SK-N-SH treated with all-trans-retinoic acid at 6 μM for 48 hours (cell line): ENCODE results near the gene DNAH2.

Experiments used
- ATAC-seq: fragments of 200-7000 bp; cut with Tn5 transposase; 3 replicates; pipeline ENCODE4 v1.9.1; 2020; ENCODE audit warnings: mild to moderate bottlenecking, moderate library complexity
- ARNTL ChIP-seq: fragments of 450-650 bp; formaldehyde crosslinking; IDR thresholded peaks from 2 replicates; pipeline ENCODE4 v1.5.0; 2020; ENCODE audit warnings: low read depth, mild to moderate bottlenecking, moderate library complexity, borderline replicate concordance
- BACH2 ChIP-seq: fragments of 250-450 bp; sonication (Bioruptor Pico); IDR thresholded peaks from 2 replicates; pipeline ENCODE4 v1.9.0; 2021; ENCODE audit warnings: mild to moderate bottlenecking, borderline replicate concordance
- CSDC2 ChIP-seq: fragments of 250-450 bp; sonication (Bioruptor Pico); IDR thresholded peaks from 2 replicates; pipeline ENCODE4 v1.5.0; 2020; ENCODE audit warnings: mild to moderate bottlenecking, moderate library complexity
- CSRNP3 ChIP-seq: fragments of 250-450 bp; sonication (Bioruptor Pico); IDR thresholded peaks from 2 replicates; pipeline ENCODE4 v1.5.1; 2021; ENCODE audit warnings: mild to moderate bottlenecking, moderate library complexity
- ESRRG ChIP-seq: fragments of 250-450 bp; sonication (Bioruptor Pico); IDR thresholded peaks from 2 replicates; pipeline ENCODE4 v1.6.1; 2021; ENCODE audit warnings: mild to moderate bottlenecking
- GLIS3 ChIP-seq: fragments of 250-450 bp; sonication (Bioruptor Pico); IDR thresholded peaks from 2 replicates; pipeline ENCODE4 v1.5.0; 2020; ENCODE audit warnings: mild to moderate bottlenecking, moderate library complexity
- ISL1 ChIP-seq: fragments of 250-450 bp; sonication (Bioruptor Pico); IDR thresholded peaks from 2 replicates; pipeline ENCODE4 v2.1.2; 2022; ENCODE audit warnings: mild to moderate bottlenecking, moderate library complexity
- OSR1 ChIP-seq: fragments of 250-450 bp; sonication (Bioruptor Pico); IDR thresholded peaks from 2 replicates; pipeline ENCODE4 v1.8.0; 2022; ENCODE audit warnings: moderate library complexity, mild to moderate bottlenecking, inconsistent platforms
- PATZ1 ChIP-seq: fragments of 250-450 bp; sonication (Bioruptor Pico); IDR thresholded peaks from 2 replicates; pipeline ENCODE4 v1.8.0; 2020; ENCODE audit warnings: mild to moderate bottlenecking, moderate library complexity, borderline replicate concordance
- POU6F1 ChIP-seq: fragments of 250-450 bp; sonication (Bioruptor Pico); IDR thresholded peaks from 2 replicates; pipeline ENCODE4 v1.8.0; 2021; ENCODE audit warnings: low read depth, mild to moderate bottlenecking, moderate library complexity, borderline replicate concordance
- PPARA ChIP-seq: fragments of 250-450 bp; sonication (Bioruptor Pico); IDR thresholded peaks from 2 replicates; pipeline ENCODE4 v1.5.0; 2020; ENCODE audit warnings: mild to moderate bottlenecking, borderline replicate concordance
- RARB ChIP-seq: fragments of 250-450 bp; sonication (Bioruptor Pico); IDR thresholded peaks from 2 replicates; pipeline ENCODE4 v1.8.0; 2021; ENCODE audit warnings: mild to moderate bottlenecking, moderate library complexity
- SNAI2 ChIP-seq: fragments of 250-450 bp; sonication (Bioruptor Pico); IDR thresholded peaks from 2 replicates; pipeline ENCODE4 v1.5.0; 2020; ENCODE audit warnings: mild to moderate bottlenecking, moderate library complexity
- TCF4 ChIP-seq: fragments of 250-450 bp; sonication (Bioruptor Pico); IDR thresholded peaks from 2 replicates; pipeline ENCODE4 v1.8.0; 2021; ENCODE audit warnings: mild to moderate bottlenecking, moderate library complexity, borderline replicate concordance
- TOX ChIP-seq: fragments of 250-450 bp; sonication (Bioruptor Pico); IDR thresholded peaks from 2 replicates; pipeline ENCODE4 v1.8.0; 2021; ENCODE audit warnings: mild to moderate bottlenecking, moderate library complexity, borderline replicate concordance
- ZC3H10 ChIP-seq: fragments of 250-450 bp; sonication (Bioruptor Pico); IDR thresholded peaks from 2 replicates; pipeline ENCODE4 v1.5.1; 2021; ENCODE audit warnings: mild to moderate bottlenecking, moderate library complexity
- ZFP3 ChIP-seq: fragments of 250-450 bp; sonication (Bioruptor Pico); IDR thresholded peaks from 2 replicates; pipeline ENCODE4 v1.5.0; 2020; ENCODE audit warnings: mild to moderate bottlenecking, moderate library complexity
- ZFP30 ChIP-seq: fragments of 450-650 bp; formaldehyde crosslinking; IDR thresholded peaks from 2 replicates; pipeline ENCODE4 v1.5.0; 2022; ENCODE audit warnings: mild to moderate bottlenecking, moderate library complexity
- ZNF70 ChIP-seq: fragments of 450-650 bp; formaldehyde crosslinking; IDR thresholded peaks from 2 replicates; pipeline ENCODE4 v1.5.0; 2020; ENCODE audit warnings: mild to moderate bottlenecking, moderate library complexity
- ZNF8 ChIP-seq: fragments of 450-650 bp; formaldehyde crosslinking; IDR thresholded peaks from 2 replicates; pipeline ENCODE4 v1.5.0; 2020; ENCODE audit warnings: mild to moderate bottlenecking, moderate library complexity
- TF ChIP-seq, protein P1 (sequence below): fragments of 250-450 bp; sonication (Bioruptor Pico); IDR thresholded peaks from 2 replicates; pipeline ENCODE4 v1.5.1; 2020; ENCODE audit warnings: low read depth, mild to moderate bottlenecking, moderate library complexity

Gene DNAH2

DNA sequence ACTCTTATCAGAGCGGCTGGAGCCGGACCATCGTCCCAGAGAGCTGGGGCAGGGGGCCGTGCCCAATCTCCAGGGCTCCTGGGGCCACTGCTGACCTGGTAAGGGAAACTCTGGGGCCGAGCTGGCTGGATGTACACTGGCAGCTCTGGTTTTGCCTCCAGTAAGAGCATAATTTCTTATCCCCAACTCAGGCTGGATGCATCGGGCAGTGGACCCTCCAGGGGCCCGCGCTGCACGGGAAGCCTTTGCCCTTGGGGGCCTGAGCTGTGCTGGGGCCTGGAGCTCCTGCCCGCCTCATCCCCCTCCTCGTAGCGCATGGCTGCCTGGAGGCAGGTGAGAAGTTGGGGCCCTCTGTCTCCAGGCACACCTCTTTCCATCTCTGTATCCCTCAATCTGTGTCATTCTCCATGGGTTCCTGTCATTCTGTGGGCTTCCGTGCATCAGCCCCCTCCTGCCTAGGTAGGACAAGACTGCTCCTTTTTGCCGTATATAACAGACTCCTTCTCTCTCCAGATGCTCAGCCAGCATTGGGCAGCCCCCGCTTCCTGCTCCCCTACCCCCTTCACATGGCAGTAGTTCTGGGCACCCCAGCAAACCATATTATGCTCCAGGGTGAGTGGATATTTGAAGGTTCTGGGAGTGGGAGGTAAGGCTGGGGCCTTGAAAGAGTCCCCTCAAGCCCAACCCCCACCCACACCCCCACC lies 128.0 kb downstream of the DNAH2 start:
- no peak for TF ChIP-seq OSR1
- TF ChIP-seq PPARA, result no peak
- TF ChIP-seq TOX (CRISPR knock-in tag), result no peak
- TF ChIP-seq ESRRG (CRISPR knock-in tag), result no peak
- TF ChIP-seq GLIS3 (CRISPR knock-in tag), result no peak
- TF ChIP-seq ZFP30 (CRISPR knock-in tag), result no peak
- TF ChIP-seq, protein P1, sequence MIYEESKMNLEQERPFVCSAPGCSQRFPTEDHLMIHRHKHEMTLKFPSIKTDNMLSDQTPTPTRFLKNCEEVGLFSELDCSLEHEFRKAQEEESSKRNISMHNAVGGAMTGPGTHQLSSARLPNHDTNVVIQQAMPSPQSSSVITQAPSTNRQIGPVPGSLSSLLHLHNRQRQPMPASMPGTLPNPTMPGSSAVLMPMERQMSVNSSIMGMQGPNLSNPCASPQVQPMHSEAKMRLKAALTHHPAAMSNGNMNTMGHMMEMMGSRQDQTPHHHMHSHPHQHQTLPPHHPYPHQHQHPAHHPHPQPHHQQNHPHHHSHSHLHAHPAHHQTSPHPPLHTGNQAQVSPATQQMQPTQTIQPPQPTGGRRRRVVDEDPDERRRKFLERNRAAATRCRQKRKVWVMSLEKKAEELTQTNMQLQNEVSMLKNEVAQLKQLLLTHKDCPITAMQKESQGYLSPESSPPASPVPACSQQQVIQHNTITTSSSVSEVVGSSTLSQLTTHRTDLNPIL (CRISPR knock-in tag), result no peak
- no peak for TF ChIP-seq CSRNP3 (CRISPR knock-in tag)
- TF ChIP-seq ISL1 (CRISPR knock-in tag), result no peak
- TF ChIP-seq ZNF8 (CRISPR knock-in tag), result no peak
- TF ChIP-seq ZNF70, result no peak
- TF ChIP-seq ARNTL (CRISPR knock-in tag), result no peak
- TF ChIP-seq CSDC2 (CRISPR knock-in tag), result no peak
- no peak for TF ChIP-seq ZC3H10 (CRISPR knock-in tag)
- no peak for TF ChIP-seq PATZ1
- TF ChIP-seq ZFP3 (CRISPR knock-in tag), result no peak
- no peak for TF ChIP-seq SNAI2 (CRISPR knock-in tag)
- TF ChIP-seq TCF4 (CRISPR knock-in tag), result no peak
- no peak for TF ChIP-seq POU6F1
- no peak for TF ChIP-seq RARB (CRISPR knock-in tag)
- no peak for ATAC-seq

GRCh38 chr17:7846063-7846735 lies 128.7 kb downstream of the DNAH2 start:
- ATAC-seq, result no peak
- TF ChIP-seq BACH2 (CRISPR knock-in tag), result no peak
- TF ChIP-seq SNAI2 (CRISPR knock-in tag), result no peak
- TF ChIP-seq ZFP30 (CRISPR knock-in tag), result no peak
- no peak for TF ChIP-seq POU6F1
- no peak for TF ChIP-seq TCF4 (CRISPR knock-in tag)
- TF ChIP-seq RARB (CRISPR knock-in tag), result no peak
- TF ChIP-seq TOX (CRISPR knock-in tag), result no peak
- TF ChIP-seq ZNF70, result no peak
